ENCODE data around the gene FUT7. TPM values are rescaled to one million over a fixed set of nuclear protein-coding genes. Genes with fewer than 3 reads are reported as not detected.

The FUT7 gene
- total RNA-seq, 1 donor from 2014 or later: 0.20 TPM

- no peaks in the 10 kb centered on the region for H3K36me3 Mint-ChIP-seq (ENCODE audit: unreplicated experiment)
- no peak for TF ChIP-seq CTCF (IDR thresholded peaks at IDR 0.05; ENCODE audit: partially characterized antibody, unreplicated experiment)
- no peak for DNase-seq
- H3K4me3 Mint-ChIP-seq (ENCODE audit: unreplicated experiment): no peak overlapping the region
- H3K4me1 Mint-ChIP-seq (ENCODE audit: low read depth, unreplicated experiment): no peaks in the 10 kb centered on the region
- no peak overlapping the region for H3K27ac Mint-ChIP-seq (ENCODE audit: unreplicated experiment)
- H3K9me3 Mint-ChIP-seq (ENCODE audit: unreplicated experiment): peaks cover 1% of the 10 kb centered on the region
- H3K27me3 Mint-ChIP-seq (ENCODE audit: unreplicated experiment): peaks cover 4% of the 10 kb centered on the region
Measured at GRCh38 chr9:137016436-137016835, 15.5 kb downstream of the FUT7 start.

GRCh38 chr9:137015976-137016375, 15.9 kb downstream of the FUT7 start:
- DNase-seq: no peak
- no peaks in the 10 kb centered on the region for H3K36me3 Mint-ChIP-seq (ENCODE audit: unreplicated experiment)

GRCh38 chr9:137015540-137015930, 16.4 kb downstream of the FUT7 start:
- no peak for TF ChIP-seq CTCF (IDR thresholded peaks at IDR 0.05; ENCODE audit: partially characterized antibody, unreplicated experiment)
- Mint-ChIP-seq H3K27me3 (ENCODE audit: unreplicated experiment) (peaks cover 4% of the 10 kb centered on the region), H3K9me3 (ENCODE audit: unreplicated experiment) (peaks cover 1% of the 10 kb centered on the region), H3K4me1 (ENCODE audit: low read depth, unreplicated experiment) (no peaks in the 10 kb centered on the region), H3K36me3 (ENCODE audit: unreplicated experiment) (no peaks in the 10 kb centered on the region), H3K27ac (ENCODE audit: unreplicated experiment) (no peak overlapping the region), H3K4me3 (ENCODE audit: unreplicated experiment) (no peak overlapping the region)
- DNase-seq: no peak

More at GRCh38 chr9:137015976-137016375, 15.9 kb downstream of the FUT7 start:
- Mint-ChIP-seq H3K4me1 (ENCODE audit: low read depth, unreplicated experiment) (no peaks in the 10 kb centered on the region), H3K27ac (ENCODE audit: unreplicated experiment) (no peak overlapping the region), H3K27me3 (ENCODE audit: unreplicated experiment) (peaks cover 4% of the 10 kb centered on the region), H3K9me3 (ENCODE audit: unreplicated experiment) (peaks cover 1% of the 10 kb centered on the region), H3K4me3 (ENCODE audit: unreplicated experiment) (no peak overlapping the region)
- no peak for TF ChIP-seq CTCF (IDR thresholded peaks at IDR 0.05; ENCODE audit: partially characterized antibody, unreplicated experiment)

GRCh38 chr9:137014776-137015539, 16.9 kb downstream of the FUT7 start:
- no peaks in the 10 kb centered on the region for H3K4me1 Mint-ChIP-seq (ENCODE audit: low read depth, unreplicated experiment)
- H3K27ac Mint-ChIP-seq (ENCODE audit: unreplicated experiment): no peak overlapping the region
- TF ChIP-seq CTCF (IDR thresholded peaks at IDR 0.05; ENCODE audit: partially characterized antibody, unreplicated experiment): no peak
- no peak overlapping the region for H3K4me3 Mint-ChIP-seq (ENCODE audit: unreplicated experiment)
- no peak for DNase-seq
- H3K36me3 Mint-ChIP-seq (ENCODE audit: unreplicated experiment): no peaks in the 10 kb centered on the region
- peaks cover 4% of the 10 kb centered on the region for H3K27me3 Mint-ChIP-seq (ENCODE audit: unreplicated experiment)
- H3K9me3 Mint-ChIP-seq (ENCODE audit: unreplicated experiment): peaks cover 1% of the 10 kb centered on the region

GRCh38 chr9:137014166-137014565, 17.7 kb downstream of the FUT7 start:
- H3K27ac Mint-ChIP-seq (ENCODE audit: unreplicated experiment): no peak overlapping the region
- H3K4me3 Mint-ChIP-seq (ENCODE audit: unreplicated experiment): no peak overlapping the region
- no peaks in the 10 kb centered on the region for H3K36me3 Mint-ChIP-seq (ENCODE audit: unreplicated experiment)
- TF ChIP-seq CTCF (IDR thresholded peaks at IDR 0.05; ENCODE audit: partially characterized antibody, unreplicated experiment): no peak
- H3K4me1 Mint-ChIP-seq (ENCODE audit: low read depth, unreplicated experiment): no peaks in the 10 kb centered on the region
- H3K9me3 Mint-ChIP-seq (ENCODE audit: unreplicated experiment): peaks cover 1% of the 10 kb centered on the region
- peaks cover 4% of the 10 kb centered on the region for H3K27me3 Mint-ChIP-seq (ENCODE audit: unreplicated experiment)
- no peak for DNase-seq
